Measurements from ENCODE around the gene ANTXRL.

GRCh38 chr10:46287846-46288477, 1.2 kb downstream of the ANTXRL start:
- TF ChIP-seq, protein P1, sequence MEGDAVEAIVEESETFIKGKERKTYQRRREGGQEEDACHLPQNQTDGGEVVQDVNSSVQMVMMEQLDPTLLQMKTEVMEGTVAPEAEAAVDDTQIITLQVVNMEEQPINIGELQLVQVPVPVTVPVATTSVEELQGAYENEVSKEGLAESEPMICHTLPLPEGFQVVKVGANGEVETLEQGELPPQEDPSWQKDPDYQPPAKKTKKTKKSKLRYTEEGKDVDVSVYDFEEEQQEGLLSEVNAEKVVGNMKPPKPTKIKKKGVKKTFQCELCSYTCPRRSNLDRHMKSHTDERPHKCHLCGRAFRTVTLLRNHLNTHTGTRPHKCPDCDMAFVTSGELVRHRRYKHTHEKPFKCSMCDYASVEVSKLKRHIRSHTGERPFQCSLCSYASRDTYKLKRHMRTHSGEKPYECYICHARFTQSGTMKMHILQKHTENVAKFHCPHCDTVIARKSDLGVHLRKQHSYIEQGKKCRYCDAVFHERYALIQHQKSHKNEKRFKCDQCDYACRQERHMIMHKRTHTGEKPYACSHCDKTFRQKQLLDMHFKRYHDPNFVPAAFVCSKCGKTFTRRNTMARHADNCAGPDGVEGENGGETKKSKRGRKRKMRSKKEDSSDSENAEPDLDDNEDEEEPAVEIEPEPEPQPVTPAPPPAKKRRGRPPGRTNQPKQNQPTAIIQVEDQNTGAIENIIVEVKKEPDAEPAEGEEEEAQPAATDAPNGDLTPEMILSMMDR (IDR thresholded peaks at IDR 0.05; ENCODE audit: low read depth, low read length), result no peak
- TF ChIP-seq EZH2phosphoT487 (IDR thresholded peaks at IDR 0.05; ENCODE audit: low read depth), result no peak
